Activated CD4-positive, alpha-beta T cell treated with anti-CD3 and anti-CD28 coated beads, Interleukin-2, amount 10 ng/mL, durations not matched to agents 24 days and 14 days (primary cell): ENCODE measurements around the gene TMEM181. TPM values are rescaled to one million over a fixed set of nuclear protein-coding genes. Genes with fewer than 3 reads are reported as not detected.
"Not testable (repeated sequence)": the region's sequence is repeated elsewhere in the genome, so short reads cannot be mapped to it uniquely, and the experiment has no call there.

Experiments
- DNase-seq: peaks from one replicate; pipeline ENCODE4 v3.0.0; 2022
- H3K27ac Mint-ChIP-seq: one replicate; pipeline ENCODE4 v1.8.0; 2022; ENCODE audit warnings: mild to moderate bottlenecking, mixed read lengths
- H3K27me3 Mint-ChIP-seq: one replicate; pipeline ENCODE4 v1.8.0; 2022; ENCODE audit warnings: mixed read lengths
- H3K36me3 Mint-ChIP-seq: one replicate; pipeline ENCODE4 v1.8.0; 2022; ENCODE audit warnings: low read depth, mild to moderate bottlenecking, mixed read lengths
- H3K4me1 Mint-ChIP-seq: one replicate; pipeline ENCODE4 v1.8.0; 2021; ENCODE audit warnings: mixed read lengths
- H3K4me3 Mint-ChIP-seq: one replicate; pipeline ENCODE4 v1.8.0; 2022; ENCODE audit warnings: mild to moderate bottlenecking, moderate library complexity, mixed read lengths
- H3K9me3 Mint-ChIP-seq: one replicate; pipeline ENCODE4 v1.8.0; 2021; ENCODE audit warnings: mixed read lengths
- intact Hi-C: fragments of 100-400 bp; cut with micrococcal nuclease; formaldehyde crosslinking; loops from one replicate; pipeline ENCODE4 v1.15.1; 2023
- total RNA-seq: library from RNA; stranded (reverse); gene quantifications from 2 replicates; pipeline ENCODE4 v1.2.3, GENCODE V29; 2022

TMEM181 gene
- total RNA-seq, 1 donor from 2014 or later: 17.8 TPM

DNA sequence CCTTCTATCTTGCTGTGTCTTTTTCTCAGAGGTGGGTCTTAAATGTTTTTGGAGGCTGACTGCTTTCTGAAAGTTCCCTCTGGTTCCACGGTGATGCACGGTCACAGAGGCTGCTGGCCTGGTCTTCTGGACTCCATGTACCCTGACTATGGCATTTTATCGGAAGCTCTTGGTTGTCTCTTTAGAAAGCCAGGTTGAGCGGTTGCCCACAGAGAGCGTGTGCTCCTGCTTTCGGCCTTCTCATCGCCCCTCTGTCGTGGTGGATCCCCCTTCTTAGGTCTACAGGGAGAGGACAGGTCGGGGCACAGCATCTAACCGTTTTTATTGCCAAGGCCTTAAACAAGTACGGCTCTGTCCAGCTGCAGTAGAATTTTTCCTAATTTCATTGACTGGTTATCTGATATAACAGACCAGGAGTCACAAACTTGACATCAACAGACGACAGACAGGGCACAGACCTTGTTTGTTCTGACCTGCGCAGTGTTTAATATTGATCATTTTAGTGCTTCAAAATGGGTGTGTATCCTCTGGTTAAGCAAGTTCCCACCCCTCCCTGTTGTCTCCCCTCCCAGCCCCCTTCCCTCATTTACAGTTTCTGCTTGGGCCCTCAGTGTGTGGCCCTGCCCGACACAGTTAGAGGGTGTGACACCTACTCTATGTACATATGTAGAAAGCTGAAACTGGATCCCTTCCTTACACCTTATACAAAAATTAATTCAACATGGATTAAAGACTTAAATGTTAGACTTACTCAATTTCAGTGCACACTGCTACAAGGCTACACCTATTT lies 114.6 kb downstream of the TMEM181 start:
- Mint-ChIP-seq H3K9me3 (peaks cover 5% of the 10 kb centered on the region), H3K4me1 (peaks cover 8% of the 10 kb centered on the region), H3K36me3 (peaks cover 69% of the 10 kb centered on the region), H3K27me3 (no peaks in the 10 kb centered on the region), H3K4me3 (no peak overlapping the region), H3K27ac (peak overlapping the region; percentile 29)
- DNase-seq: no peak
- intact Hi-C loops: no loop called here

GRCh38 chr6:158677094-158677493 lies 117.2 kb downstream of the TMEM181 start:
- H3K27ac Mint-ChIP-seq, H3K4me3 Mint-ChIP-seq, intact Hi-C loops, H3K9me3 Mint-ChIP-seq, H3K27me3 Mint-ChIP-seq, DNase-seq: not testable (repeated sequence)
- H3K4me1 Mint-ChIP-seq: peaks cover 13% of the 10 kb centered on the region
- H3K36me3 Mint-ChIP-seq: peaks cover 82% of the 10 kb centered on the region

DNA sequence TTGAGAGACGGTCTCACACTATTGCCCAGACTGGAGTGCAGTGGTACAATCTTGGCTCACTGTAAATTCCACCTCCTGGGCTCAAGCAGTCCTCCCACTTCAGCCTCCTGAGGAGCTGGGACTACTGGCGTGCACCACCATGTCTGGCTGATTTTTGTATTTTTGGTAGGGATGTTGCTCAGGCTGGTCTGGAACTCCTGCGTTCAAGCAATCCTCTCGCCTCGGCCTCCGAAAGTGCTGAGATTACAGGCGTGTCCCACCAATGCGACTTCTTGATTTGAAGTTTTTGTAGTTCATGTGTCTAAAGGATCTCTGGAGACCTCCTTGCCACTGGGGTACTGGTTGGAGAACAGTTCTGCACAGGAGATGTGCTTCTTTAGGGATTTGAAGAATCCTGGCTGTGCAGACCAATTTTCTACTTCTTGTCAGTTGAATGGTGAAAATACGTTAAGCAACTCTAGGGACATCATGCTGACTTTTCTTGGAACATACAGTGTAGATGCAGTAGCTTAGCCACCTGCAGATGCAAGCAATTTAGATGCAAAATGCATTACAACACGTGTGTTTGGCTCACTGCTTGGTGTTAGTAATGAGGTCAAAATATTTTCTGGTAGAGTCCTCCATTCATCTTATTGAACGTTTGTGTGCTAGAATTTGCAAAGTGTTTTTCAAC lies 118.2 kb downstream of the TMEM181 start:
- Mint-ChIP-seq H3K36me3 (peaks cover 83% of the 10 kb centered on the region), H3K4me1 (peaks cover 17% of the 10 kb centered on the region), H3K27ac (no peak overlapping the region), H3K9me3 (peaks cover 5% of the 10 kb centered on the region), H3K27me3 (no peaks in the 10 kb centered on the region), H3K4me3 (no peak overlapping the region)
- intact Hi-C loops: no loop called here
- DNase-seq: no peak

DNA sequence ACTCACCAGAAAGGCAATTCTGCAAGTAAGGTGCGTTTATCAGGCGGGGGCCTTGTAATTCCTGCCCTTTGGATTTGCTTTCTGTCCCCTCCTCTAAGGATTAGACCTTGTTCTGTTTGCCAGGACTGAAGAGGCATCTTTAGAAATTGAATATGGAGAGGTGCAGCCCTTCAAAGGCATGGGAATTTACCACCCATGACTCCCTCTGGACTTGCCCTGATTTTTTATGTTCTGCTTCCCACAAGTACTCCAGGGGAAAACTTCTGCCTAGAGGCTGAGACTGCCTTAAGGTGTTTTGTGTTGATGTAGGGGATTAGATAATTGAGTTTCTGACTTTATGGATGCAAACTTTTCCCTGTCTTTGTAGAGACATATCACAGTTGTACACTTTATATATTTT lies 120.1 kb downstream of the TMEM181 start:
- H3K27ac Mint-ChIP-seq: no peak overlapping the region
- intact Hi-C loops: no loop called here
- no peak for DNase-seq
- peaks cover 85% of the 10 kb centered on the region for H3K36me3 Mint-ChIP-seq
- H3K4me3 Mint-ChIP-seq: no peak overlapping the region
- no peaks in the 10 kb centered on the region for H3K27me3 Mint-ChIP-seq
- peaks cover 25% of the 10 kb centered on the region for H3K4me1 Mint-ChIP-seq
- peaks cover 3% of the 10 kb centered on the region for H3K9me3 Mint-ChIP-seq

DNA sequence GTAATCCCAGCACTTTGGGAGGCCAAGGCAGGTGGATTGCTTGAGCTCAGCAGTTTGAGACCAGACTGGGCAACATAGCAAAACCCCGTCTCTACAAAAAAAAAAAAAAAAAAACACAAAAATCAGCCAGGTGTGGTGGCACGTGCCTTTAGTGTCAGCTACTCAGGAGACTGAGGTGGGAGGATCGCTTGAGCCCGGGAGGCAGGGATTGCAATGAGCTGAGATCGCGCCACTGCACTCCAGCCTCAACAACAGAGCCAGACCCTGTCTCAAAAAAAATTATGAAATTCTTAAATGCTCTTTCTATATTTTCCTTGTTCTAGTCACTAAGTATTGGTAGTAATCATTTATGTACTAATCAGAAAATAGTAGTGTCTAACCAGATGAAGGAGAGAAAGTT lies 120.6 kb downstream of the TMEM181 start:
- no peaks in the 10 kb centered on the region for H3K9me3 Mint-ChIP-seq
- DNase-seq: no peak
- H3K27ac Mint-ChIP-seq: no peak overlapping the region
- peaks cover 85% of the 10 kb centered on the region for H3K36me3 Mint-ChIP-seq
- intact Hi-C loops: no loop called here
- peaks cover 26% of the 10 kb centered on the region for H3K4me1 Mint-ChIP-seq
- no peak overlapping the region for H3K4me3 Mint-ChIP-seq
- no peaks in the 10 kb centered on the region for H3K27me3 Mint-ChIP-seq

DNA sequence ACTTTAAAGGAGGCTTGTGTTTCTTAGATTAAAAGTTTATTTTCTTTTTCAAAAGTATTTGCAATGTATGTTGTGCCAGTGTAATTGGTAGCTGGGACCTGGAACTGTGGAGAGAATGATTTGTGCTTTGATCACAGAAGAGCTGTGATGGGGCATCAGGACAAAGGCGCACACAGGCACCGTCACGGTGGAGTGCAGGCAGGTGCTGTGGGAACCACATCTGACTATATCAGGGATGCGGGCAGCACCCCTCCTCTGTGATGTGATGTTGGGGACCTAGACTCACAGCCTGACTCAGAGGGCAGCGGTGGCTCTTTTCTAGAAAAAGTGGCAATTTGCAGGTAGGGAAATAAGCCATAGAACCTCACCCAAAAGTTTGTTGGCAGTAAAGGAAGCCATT lies 124.4 kb downstream of the TMEM181 start:
- H3K27ac Mint-ChIP-seq: no peak overlapping the region
- H3K27me3 Mint-ChIP-seq: no peaks in the 10 kb centered on the region
- H3K36me3 Mint-ChIP-seq: peaks cover 83% of the 10 kb centered on the region
- DNase-seq: no peak
- no peaks in the 10 kb centered on the region for H3K9me3 Mint-ChIP-seq
- H3K4me1 Mint-ChIP-seq: peaks cover 49% of the 10 kb centered on the region
- intact Hi-C loops: no loop called here
- no peak overlapping the region for H3K4me3 Mint-ChIP-seq

- Mint-ChIP-seq H3K4me1 (peaks cover 46% of the 10 kb centered on the region), H3K36me3 (peaks cover 81% of the 10 kb centered on the region), H3K27me3 (no peaks in the 10 kb centered on the region), H3K27ac (no peak overlapping the region), H3K9me3 (no peaks in the 10 kb centered on the region), H3K4me3 (no peak overlapping the region)
- no peak for DNase-seq
- intact Hi-C loops: no loop called here
Measured at GRCh38 chr6:158684745-158685324, 124.9 kb downstream of the TMEM181 start.

Other genes with a start within 250 kb of the TMEM181 start
- 23.9 and 24.0 TPM in 2 replicates for gene TULP4, start 247.6 kb upstream of the TMEM181 start, total RNA-seq
- gene DYNLT1, start 84.7 kb downstream of the TMEM181 start, total RNA-seq: 103 and 110 TPM in 2 replicates
- 102 and 106 TPM in 2 replicates for gene SYTL3, start 90.0 kb downstream of the TMEM181 start, total RNA-seq